Measurements from ENCODE around the gene ADGRD1.

- TF ChIP-seq, protein P1, sequence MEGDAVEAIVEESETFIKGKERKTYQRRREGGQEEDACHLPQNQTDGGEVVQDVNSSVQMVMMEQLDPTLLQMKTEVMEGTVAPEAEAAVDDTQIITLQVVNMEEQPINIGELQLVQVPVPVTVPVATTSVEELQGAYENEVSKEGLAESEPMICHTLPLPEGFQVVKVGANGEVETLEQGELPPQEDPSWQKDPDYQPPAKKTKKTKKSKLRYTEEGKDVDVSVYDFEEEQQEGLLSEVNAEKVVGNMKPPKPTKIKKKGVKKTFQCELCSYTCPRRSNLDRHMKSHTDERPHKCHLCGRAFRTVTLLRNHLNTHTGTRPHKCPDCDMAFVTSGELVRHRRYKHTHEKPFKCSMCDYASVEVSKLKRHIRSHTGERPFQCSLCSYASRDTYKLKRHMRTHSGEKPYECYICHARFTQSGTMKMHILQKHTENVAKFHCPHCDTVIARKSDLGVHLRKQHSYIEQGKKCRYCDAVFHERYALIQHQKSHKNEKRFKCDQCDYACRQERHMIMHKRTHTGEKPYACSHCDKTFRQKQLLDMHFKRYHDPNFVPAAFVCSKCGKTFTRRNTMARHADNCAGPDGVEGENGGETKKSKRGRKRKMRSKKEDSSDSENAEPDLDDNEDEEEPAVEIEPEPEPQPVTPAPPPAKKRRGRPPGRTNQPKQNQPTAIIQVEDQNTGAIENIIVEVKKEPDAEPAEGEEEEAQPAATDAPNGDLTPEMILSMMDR (IDR thresholded peaks at IDR 0.05): no peak
- TF ChIP-seq POLR2A (IDR thresholded peaks at IDR 0.05): no peak
Observed at GRCh38 chr12:131027264-131027663, 73.6 kb downstream of the ADGRD1 start.

All from breast epithelium (tissue), 3 donors.